A549 (cell line): ENCODE results near the gene SLC22A23. TPM values are rescaled to one million over a fixed set of nuclear protein-coding genes. Genes with fewer than 3 reads are reported as not detected.

Experiments
- ATAC-seq, 2 experiments: fragments of 200-7000 bp in 1 of 2; fragments of >200 bp in 1 of 2; cut with Nextera tagmentation in 1 of 2; cut with Tn5 transposase in 1 of 2; 3 replicates each; pipeline versions ENCODE4 v1.8.0 to v1.9.1; 2018 to 2020; ENCODE audit warnings: mild to moderate bottlenecking in 1 of 2, moderate library complexity in 1 of 2
- CTCF ChIA-PET: fragments of 300-600 bp; sonication (Branson Sonifier 250); formaldehyde crosslinking; extraction: SDS; loops from one replicate; lab custom pipeline; 2021; ENCODE audit warnings: antibody characterized with exemption, inconsistent platforms; lab: Yijun Ruan, JAX
- POLR2A ChIA-PET: fragments of 350-600 bp; formaldehyde crosslinking; extraction: SDS; loops from one replicate; lab custom pipeline; 2021; ENCODE audit warnings: antibody characterized with exemption, inconsistent platforms; lab: Yijun Ruan, JAX
- DNase-seq, 2 experiments: peaks; one replicate each; pipeline versions ENCODE4 v3.0.0 to v3.0.0-alpha.2; 2011 to 2016; ENCODE audit warnings: low read depth in 1 of 2, low spot score in 1 of 2
- FAIRE-seq: peaks from 2 replicates; lab custom pipeline; 2011; peaks lifted over from hg19 to GRCh38; lab: Jason Lieb, UNC
- H3K27ac ChIP-seq, 2 experiments: fragments of >200 bp; sonication (Bioruptor Twin); formaldehyde crosslinking; 3 replicates each; pipeline ENCODE4 v1.5.1; 2016 to 2017
- H3K4me1 ChIP-seq: fragments of >200 bp; sonication (Bioruptor Twin); formaldehyde crosslinking; 3 replicates; pipeline ENCODE4 v1.6.1; 2016
- H3K4me2 ChIP-seq: fragments of >200 bp; sonication (Bioruptor Twin); formaldehyde crosslinking; 3 replicates; pipeline ENCODE4 v1.6.1; 2016
- H3K4me3 ChIP-seq: fragments of >200 bp; sonication (Bioruptor Twin); formaldehyde crosslinking; 3 replicates; pipeline ENCODE4 v1.5.1; 2016
- H3K9me3 ChIP-seq: fragments of >200 bp; sonication (Bioruptor Twin); formaldehyde crosslinking; 3 replicates; pipeline ENCODE4 v1.6.1; 2016
- ATOH8 ChIP-seq: fragments of 250-450 bp; sonication (Bioruptor Pico); IDR thresholded peaks from 2 replicates; pipeline ENCODE4 v1.5.0; 2020; ENCODE audit warnings: low read depth, mild to moderate bottlenecking, moderate library complexity
- CHD2 ChIP-seq: fragments of 150-350 bp; IDR thresholded peaks from 2 replicates; pipeline ENCODE4 v1.6.1; 2014; ENCODE audit warnings: low read length; ENCODE audit not compliant: partially characterized antibody
- E2F6 ChIP-seq: IDR thresholded peaks from 2 replicates; pipeline ENCODE4 v1.6.1; 2012; ENCODE audit warnings: low read depth, borderline replicate concordance
- EHF ChIP-seq: fragments of 250-450 bp; sonication (Bioruptor Pico); IDR thresholded peaks from 2 replicates; pipeline ENCODE4 v1.5.0; 2020; ENCODE audit warnings: mild to moderate bottlenecking
- EHMT2 ChIP-seq: fragments of 200-600 bp; sonication (generic); IDR thresholded peaks from 2 replicates; pipeline ENCODE4 v1.6.1; 2016; ENCODE audit warnings: antibody characterized with exemption, low read depth, mild to moderate bottlenecking, moderate library complexity
- ELK1 ChIP-seq: fragments of 150-350 bp; IDR thresholded peaks from 2 replicates; pipeline ENCODE4 v1.6.1; 2014; ENCODE audit warnings: low read depth, mild to moderate bottlenecking, low read length
- EP300 ChIP-seq, 2 experiments: fragments of >200 bp; sonication (Bioruptor Twin); formaldehyde crosslinking; IDR thresholded peaks; 2 replicates in 1 of 2; 3 replicates in 1 of 2; pipeline ENCODE4 v1.6.1; 2016 to 2017
- ESRRA ChIP-seq: fragments of 150-350 bp; IDR thresholded peaks from 2 replicates; pipeline ENCODE4 v1.6.1; 2014; ENCODE audit warnings: mild to moderate bottlenecking, low read length, borderline replicate concordance
- GATA3 ChIP-seq: IDR thresholded peaks from 2 replicates; pipeline ENCODE4 v1.6.1; 2012; ENCODE audit warnings: borderline replicate concordance
- HDAC2 ChIP-seq: fragments of 200-600 bp; sonication (generic); IDR thresholded peaks from 2 replicates; pipeline ENCODE4 v1.6.1; 2016
- HEYL ChIP-seq: fragments of 250-450 bp; sonication (Bioruptor Pico); IDR thresholded peaks from 2 replicates; pipeline ENCODE4 v1.8.0; 2021; ENCODE audit warnings: mild to moderate bottlenecking, moderate library complexity
- HMGXB4 ChIP-seq: fragments of 250-450 bp; sonication (Bioruptor Pico); IDR thresholded peaks from 2 replicates; pipeline ENCODE4 v1.5.0; 2021; ENCODE audit warnings: mild to moderate bottlenecking, moderate library complexity, borderline replicate concordance
- MAZ ChIP-seq: fragments of 150-350 bp; IDR thresholded peaks from 2 replicates; pipeline ENCODE4 v1.6.1; 2014; ENCODE audit warnings: antibody characterized with exemption, low read depth, low read length, borderline replicate concordance
- POLR2A ChIP-seq: IDR thresholded peaks from 2 replicates; pipeline ENCODE4 v1.6.1; 2012; ENCODE audit warnings: mild to moderate bottlenecking, low read length
- RAD21 ChIP-seq, 2 experiments: fragments of >200 bp in 1 of 2; sonication (Bioruptor Twin) in 1 of 2; formaldehyde crosslinking in 1 of 2; IDR thresholded peaks in 1 of 2; conservative IDR thresholded peaks in 1 of 2; 2 replicates in 1 of 2; 3 replicates in 1 of 2; pipeline ENCODE4 v1.6.1; 2012 to 2018; ENCODE audit warnings: inconsistent platforms in 1 of 2
- RARB ChIP-seq: fragments of 250-450 bp; sonication (Bioruptor Pico); IDR thresholded peaks from 2 replicates; pipeline ENCODE4 v1.8.0; 2021; ENCODE audit warnings: mild to moderate bottlenecking, moderate library complexity
- RCOR1 ChIP-seq: fragments of 150-350 bp; IDR thresholded peaks from 2 replicates; pipeline ENCODE4 v1.6.1; 2014; ENCODE audit warnings: antibody characterized with exemption, low read length, low read depth
- REST ChIP-seq: fragments of 200-600 bp; sonication (generic); IDR thresholded peaks from 2 replicates; pipeline ENCODE4 v1.6.1; 2016; ENCODE audit warnings: antibody characterized with exemption, mild to moderate bottlenecking, moderate library complexity
- RFX5 ChIP-seq: fragments of 450-650 bp; IDR thresholded peaks from 2 replicates; pipeline ENCODE4 v1.7.1; 2014; ENCODE audit warnings: antibody characterized with exemption, mild to moderate bottlenecking, moderate library complexity
- RNF2 ChIP-seq: fragments of 200-600 bp; sonication (generic); IDR thresholded peaks from 2 replicates; pipeline ENCODE4 v1.6.1; 2016; ENCODE audit warnings: low read depth, mild to moderate bottlenecking, antibody characterized with exemption, moderate library complexity, borderline replicate concordance
- SMC3 ChIP-seq: fragments of >200 bp; sonication (Bioruptor Twin); formaldehyde crosslinking; IDR thresholded peaks from 3 replicates; pipeline ENCODE4 v1.6.1; 2018; ENCODE audit warnings: inconsistent platforms
- SREBF2 ChIP-seq: fragments of 450-650 bp; IDR thresholded peaks from 2 replicates; pipeline ENCODE4 v1.6.1; 2014; ENCODE audit warnings: mild to moderate bottlenecking, moderate library complexity
- TFCP2L1 ChIP-seq: fragments of 250-450 bp; sonication (Bioruptor Pico); IDR thresholded peaks from 2 replicates; pipeline ENCODE4 v1.5.0; 2021; ENCODE audit warnings: mild to moderate bottlenecking
- TP53 ChIP-seq: fragments of 250-450 bp; sonication (Bioruptor Pico); IDR thresholded peaks from 2 replicates; pipeline ENCODE4 v1.5.0; 2021; ENCODE audit warnings: mild to moderate bottlenecking, moderate library complexity
- USF2 ChIP-seq: fragments of 450-650 bp; IDR thresholded peaks from 2 replicates; pipeline ENCODE4 v1.6.1; 2014; ENCODE audit warnings: antibody characterized with exemption
- ZSCAN20 ChIP-seq: fragments of 250-450 bp; sonication (Bioruptor Pico); IDR thresholded peaks from 2 replicates; pipeline ENCODE4 v1.8.0; 2022; ENCODE audit warnings: mild to moderate bottlenecking, moderate library complexity
- WGBS: methylation state at CpG from one replicate; pipeline ENCODE4 v1.1.6; 2017; ENCODE audit errors: missing lambda C conversion rate; 5-methylcytosine and 5-hydroxymethylcytosine counted together
- polyA plus RNA-seq, 4 experiments: library from polyadenylated mRNA; depleted of rRNA in 3 of 4; stranded (reverse); fragments of >200 nt; fragmentation: RNase III in 1 of 4; extraction: RNeasy Plus Mini Kit Qiagen cat#74134 plus additional on column Dnase treatment in 1 of 4; gene quantifications; 2 replicates in 3 of 4; 3 replicates in 1 of 4; pipeline ENCODE4 v1.2.3, GENCODE V29; 2011 to 2017

Gene SLC22A23
- polyA plus RNA-seq, 2 of the 4 experiments (the other 2 are of a cell fraction) = 4.4 to 6.2 TPM

- CTCF ChIA-PET = interaction anchor here (0.6 to 1.0 kb wide), 2 partner anchors 295 to 465 kb away, joined by 3 to 4 read pairs; no protein-coding TSS in a partner anchor
- FAIRE-seq (no peak), ATAC-seq (no peak), DNase-seq (no peak)
- 91% methylated on average over 4 of the region's 5 CpGs for WGBS
- H3K4me3 ChIP-seq = no peak overlapping the region
- POLR2A ChIA-PET = no interaction called here
- TF ChIP-seq SREBF2 = no peak
- no peak for TF ChIP-seq USF2
- TF ChIP-seq RFX5 = no peak
- no peak for TF ChIP-seq HEYL (CRISPR knock-in tag)
- no peak for TF ChIP-seq RCOR1
- TF ChIP-seq EHMT2 = no peak
- no peak for TF ChIP-seq SMC3
- TF ChIP-seq REST = no peak
- TF ChIP-seq TFCP2L1 (CRISPR knock-in tag) = no peak
- TF ChIP-seq ESRRA = no peak
- TF ChIP-seq E2F6 = no peak
- TF ChIP-seq CHD2 = no peak
- no peak for TF ChIP-seq HMGXB4 (CRISPR knock-in tag)
- TF ChIP-seq HDAC2 = no peak
- TF ChIP-seq ZSCAN20 = no peak
- no peak for TF ChIP-seq EP300 (IDR thresholded peaks at IDR 0.05)
- no peak overlapping the region for H3K27ac ChIP-seq
- no peak overlapping the region for H3K4me2 ChIP-seq
- no peaks in the 10 kb centered on the region for H3K9me3 ChIP-seq
- no peaks in the 10 kb centered on the region for H3K4me1 ChIP-seq
Measured at GRCh38 chr6:3267162-3267561, 189.7 kb downstream of the SLC22A23 start.

- no peak overlapping the region for H3K4me3 ChIP-seq
- WGBS = 70% methylated on average over 4 of the region's 9 CpGs
- no peak for TF ChIP-seq RAD21 (conservative IDR thresholded peaks at IDR 0.05 in 1 of 2, IDR thresholded peaks at IDR 0.05 in 1 of 2)
- no peak for TF ChIP-seq E2F6
- no peak for TF ChIP-seq MAZ
- TF ChIP-seq POLR2A = no peak
- TF ChIP-seq HEYL (CRISPR knock-in tag) = no peak
- no peak for TF ChIP-seq EHMT2
- no peak for TF ChIP-seq ELK1
- no peak for TF ChIP-seq CHD2
- no peak for TF ChIP-seq RCOR1
- TF ChIP-seq EHF = no peak
- TF ChIP-seq RARB (CRISPR knock-in tag) = no peak
- TF ChIP-seq RNF2 = no peak
- TF ChIP-seq ATOH8 = no peak
- TF ChIP-seq TP53 (CRISPR knock-in tag) = no peak
- TF ChIP-seq GATA3 = no peak
- TF ChIP-seq, all 56 proteins: peak for 0
- POLR2A ChIA-PET = no interaction called here
- ATAC-seq = no peak
- Histone ChIP-seq H3K9me3 (no peaks in the 10 kb centered on the region), H3K27ac (no peak overlapping the region), H3K4me1 (no peaks in the 10 kb centered on the region; the same call in 2 of the 3 replicates), H3K4me2 (no peak overlapping the region)
- DNase-seq = no peak
- CTCF ChIA-PET = interaction anchor here (1.3 to 2.1 kb wide), 3 partner anchors 8 to 724 kb away, joined by 4 to 6 read pairs (median 5); no protein-coding TSS in a partner anchor
- no peak for FAIRE-seq
Measured at GRCh38 chr6:3266170-3266569, 190.7 kb downstream of the SLC22A23 start.
